CD4-positive, alpha-beta T cell treated with Interleukin-1 beta for 1 hour (primary cell): Measurements from ENCODE around the gene PTRHD1.

ENCODE experiments used
- DNase-seq, 2 donors: peaks; one replicate each; pipeline ENCODE4 v3.0.0-alpha.2; 2020 to 2022

Gene PTRHD1

GRCh38 chr2:24828238-24828996 is 35.2 kb upstream of the PTRHD1 start:
- no peak for DNase-seq

- DNase-seq = peak; percentile 73 to 78
Observed at GRCh38 chr2:24827321-24828237, 34.4 kb upstream of the PTRHD1 start.

GRCh38 chr2:24826773-24827145 is 33.6 kb upstream of the PTRHD1 start:
- no peak for DNase-seq

- DNase-seq = peak in 1 of 2 donors; percentile 18
Observed at GRCh38 chr2:24825883-24826772, 32.9 kb upstream of the PTRHD1 start.

- DNase-seq = peak; percentile 12 to 35
Observed at GRCh38 chr2:24824966-24825882, 32.0 kb upstream of the PTRHD1 start.

GRCh38 chr2:24824071-24824588 is 30.9 kb upstream of the PTRHD1 start:
- DNase-seq = no peak

GRCh38 chr2:24822049-24822706 is 29.0 kb upstream of the PTRHD1 start:
- DNase-seq = no peak

- DNase-seq = no peak
Observed at GRCh38 chr2:24821433-24821891, 28.3 kb upstream of the PTRHD1 start.

GRCh38 chr2:24820598-24821432 is 27.6 kb upstream of the PTRHD1 start:
- DNase-seq = no peak

- DNase-seq = no peak
Observed at GRCh38 chr2:24820175-24820513, 27.0 kb upstream of the PTRHD1 start.

GRCh38 chr2:24819442-24820174 is 26.4 kb upstream of the PTRHD1 start:
- no peak for DNase-seq

GRCh38 chr2:24818721-24819167 is 25.6 kb upstream of the PTRHD1 start:
- DNase-seq = no peak

GRCh38 chr2:24816884-24817283 is 23.7 kb upstream of the PTRHD1 start:
- DNase-seq = no peak

- DNase-seq = no peak
Observed at GRCh38 chr2:24816404-24816803, 23.2 kb upstream of the PTRHD1 start.

- no peak for DNase-seq
Observed at GRCh38 chr2:24815171-24815570, 22.0 kb upstream of the PTRHD1 start.

GRCh38 chr2:24814516-24814915 is 21.3 kb upstream of the PTRHD1 start:
- DNase-seq = no peak

GRCh38 chr2:24813691-24814137 is 20.5 kb upstream of the PTRHD1 start:
- no peak for DNase-seq

- no peak for DNase-seq
Observed at GRCh38 chr2:24809316-24810007, 16.3 kb upstream of the PTRHD1 start.

- DNase-seq = no peak
Observed at GRCh38 chr2:24806661-24807036, 13.5 kb upstream of the PTRHD1 start.
